NCI-H748 (cell line): ENCODE data around the gene PFDN1.
A peak's percentile ranks its signal among the peaks of the same experiment; 100 is the strongest.

ENCODE experiments used
- DNase-seq: peaks from one replicate; lab custom pipeline; 2025; ENCODE audit not compliant: unreplicated experiment; lab: John Stamatoyannopoulos, UW

The PFDN1 gene

GRCh38 chr5:140298183-140298601, 4.7 kb downstream of the PFDN1 start:
- no peak for DNase-seq

DNA sequence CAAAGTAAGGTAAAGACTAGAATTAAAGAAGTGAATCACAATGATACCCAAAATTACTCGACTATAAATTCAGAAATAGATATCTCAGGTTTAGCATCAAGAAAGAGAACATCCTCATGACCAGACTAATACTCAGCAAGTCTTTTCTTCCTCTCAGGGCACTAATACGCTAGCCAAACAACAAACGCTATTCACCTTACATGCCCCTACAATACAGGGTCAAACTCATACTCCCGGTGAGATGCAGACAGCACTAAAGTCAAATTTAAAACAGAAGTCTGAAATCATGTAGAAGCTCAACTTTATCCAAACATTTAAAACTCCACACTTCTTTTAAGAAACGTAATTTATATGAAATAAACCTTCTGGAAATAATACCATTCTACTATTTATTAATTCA, 5.6 kb downstream of the PFDN1 start:
- DNase-seq: no peak

GRCh38 chr5:140296289-140296688, 6.6 kb downstream of the PFDN1 start:
- DNase-seq: no peak

- peak; percentile 24 for DNase-seq
Observed at GRCh38 chr5:140295414-140295813, 7.5 kb downstream of the PFDN1 start.

- DNase-seq: no peak
Observed at GRCh38 chr5:140294753-140295152, 8.1 kb downstream of the PFDN1 start.

DNA sequence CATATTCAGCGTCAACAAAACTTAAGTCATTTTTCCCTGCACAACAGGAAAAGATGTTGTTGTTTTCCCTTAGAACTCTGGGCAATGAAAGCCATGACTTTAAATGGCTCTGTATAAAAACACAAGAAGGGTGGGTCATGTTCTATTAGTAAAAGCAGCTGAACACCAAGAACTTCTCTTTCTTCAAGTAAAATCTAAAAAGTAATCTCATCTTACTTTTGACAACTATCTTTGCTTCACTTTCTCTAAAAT, 9.1 kb downstream of the PFDN1 start:
- DNase-seq: no peak

GRCh38 chr5:140293091-140293848, 9.6 kb downstream of the PFDN1 start:
- DNase-seq: no peak

DNA sequence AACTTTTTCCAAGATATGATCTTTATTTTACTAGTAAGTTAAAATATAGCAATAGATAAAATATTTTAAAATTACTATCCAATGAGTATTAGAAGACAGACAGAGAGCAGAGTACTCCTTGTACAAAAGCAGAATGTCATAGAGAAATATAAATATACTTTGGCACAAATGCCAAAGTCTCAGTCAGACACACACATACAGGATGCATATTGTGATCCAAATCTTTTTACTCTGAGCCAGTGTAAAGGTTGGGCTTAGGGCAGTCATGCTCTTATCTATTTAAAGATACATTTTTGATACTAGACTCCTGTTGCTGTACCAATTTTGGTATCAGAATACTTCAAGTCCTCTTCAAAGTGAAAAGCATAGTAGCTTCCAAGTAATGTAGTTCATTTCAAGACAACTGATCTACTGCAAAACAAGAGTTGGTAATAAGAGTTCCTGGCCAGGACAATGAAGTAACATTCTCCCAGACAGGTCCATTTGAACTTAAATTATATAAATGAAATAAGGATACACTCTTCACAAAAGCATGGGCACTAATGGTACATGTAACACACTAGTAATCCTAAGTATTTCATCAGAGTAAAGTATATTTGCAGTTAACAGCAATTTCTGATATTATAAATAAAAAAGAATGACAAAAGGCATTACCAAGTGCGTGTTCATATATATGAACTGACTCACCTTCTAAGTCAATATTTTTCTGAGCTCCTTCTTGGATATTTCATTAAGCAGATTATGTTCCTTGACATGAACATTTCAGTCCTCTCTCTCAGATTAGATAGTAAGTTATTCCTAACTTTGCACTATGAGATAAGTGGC, 10.5 kb downstream of the PFDN1 start:
- no peak for DNase-seq

- DNase-seq: no peak
Observed at GRCh38 chr5:140287801-140288521, 14.9 kb downstream of the PFDN1 start.

DNA sequence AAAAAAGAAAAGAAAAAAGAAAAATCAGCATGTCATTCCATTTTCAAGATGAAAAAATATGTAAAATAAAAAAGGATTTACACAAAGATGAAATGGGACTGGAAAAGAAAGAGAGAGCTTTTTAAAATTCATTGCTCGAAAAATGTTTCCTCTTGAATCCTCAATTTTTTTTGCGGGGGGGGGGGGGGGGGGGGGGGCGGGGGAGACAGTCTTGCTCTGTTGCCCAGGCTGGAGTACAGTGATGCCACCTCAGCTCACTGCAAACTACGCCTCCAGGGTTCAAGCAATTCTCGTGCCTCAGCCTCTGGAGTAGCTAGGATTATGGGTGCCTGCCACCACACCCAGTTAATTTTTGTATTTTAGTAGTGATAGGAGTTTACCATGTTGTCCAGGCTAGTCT, 16.5 kb downstream of the PFDN1 start:
- DNase-seq: no peak

- DNase-seq: no peak
Observed at GRCh38 chr5:140284013-140284412, 18.9 kb downstream of the PFDN1 start.

- DNase-seq: no peak
Observed at GRCh38 chr5:140282266-140282665, 20.6 kb downstream of the PFDN1 start.

DNA sequence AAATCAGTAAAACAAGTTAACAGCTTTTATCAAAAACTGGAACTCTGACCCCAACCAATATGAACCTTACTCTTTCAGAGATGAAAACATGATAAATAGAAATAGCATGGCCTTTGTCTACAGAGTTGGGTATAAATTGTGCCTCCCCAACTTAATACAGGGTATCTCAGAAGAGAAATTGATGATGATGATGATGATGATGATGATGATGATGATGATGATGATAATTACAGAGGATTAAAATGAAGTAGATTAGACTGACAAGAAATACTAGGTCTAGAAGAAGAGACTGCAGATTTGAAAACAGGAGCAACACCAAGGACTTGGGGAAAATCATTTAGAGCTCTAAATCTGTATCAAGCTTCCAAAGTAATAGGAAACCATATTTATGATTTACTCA, 27.1 kb downstream of the PFDN1 start:
- no peak for DNase-seq

- no peak for DNase-seq
Observed at GRCh38 chr5:140273401-140273877, 29.5 kb downstream of the PFDN1 start.

DNA sequence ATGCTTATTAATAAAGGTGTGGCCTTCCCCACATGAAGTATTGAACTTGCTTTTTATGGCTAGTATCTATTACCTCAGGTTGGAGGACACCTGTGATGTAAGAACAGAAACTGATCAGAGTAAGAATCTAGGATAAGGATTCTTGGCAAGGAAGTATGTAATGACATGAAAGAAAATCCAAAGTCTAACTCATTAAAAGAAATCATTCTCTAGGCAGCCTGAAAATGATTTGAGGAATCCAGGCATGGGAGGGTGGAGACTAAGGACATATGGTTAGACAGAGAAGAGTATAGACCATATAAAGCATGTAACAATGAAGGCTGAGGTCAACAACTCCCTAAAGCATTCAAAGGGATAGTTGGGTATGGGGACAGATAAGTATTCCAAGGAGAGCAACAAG, 32.9 kb downstream of the PFDN1 start:
- no peak for DNase-seq

DNA sequence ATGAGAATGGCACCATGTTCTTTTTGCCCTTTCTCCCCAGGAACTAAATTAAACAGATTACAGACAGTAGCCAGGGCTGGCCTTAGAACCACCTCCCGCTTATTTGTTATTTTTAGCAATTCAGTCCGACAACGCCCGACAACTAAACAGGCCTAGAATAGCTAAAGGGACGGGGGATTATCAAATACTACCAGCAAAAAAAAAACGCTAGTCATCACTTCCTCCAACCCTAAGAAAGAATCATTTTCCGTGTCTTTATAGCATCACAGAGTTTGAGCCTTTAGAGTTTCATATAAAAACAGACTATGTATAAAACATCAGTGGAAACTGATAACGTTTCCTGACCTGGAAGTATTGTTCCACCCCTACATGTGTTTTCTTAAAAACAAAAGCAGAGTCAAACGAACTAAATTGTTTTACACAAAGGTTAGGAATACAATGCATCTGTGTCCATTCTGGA, 35.3 kb downstream of the PFDN1 start:
- no peak for DNase-seq

DNA sequence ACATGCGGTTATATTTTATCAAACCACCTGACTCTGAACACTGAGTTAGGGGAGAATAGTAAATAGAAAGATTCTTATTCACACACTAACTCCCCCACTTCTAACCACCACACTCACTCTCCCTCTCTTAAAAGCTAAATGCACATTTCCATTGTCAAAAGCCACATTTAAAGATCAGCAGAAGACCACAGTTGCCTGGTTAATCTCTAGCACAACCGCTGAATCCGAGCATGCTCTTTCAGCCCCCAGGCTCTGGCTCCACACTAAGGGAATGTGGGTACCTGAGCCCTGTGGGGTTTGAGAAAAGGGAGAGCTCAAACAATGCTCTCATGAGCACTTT, 35.7 kb downstream of the PFDN1 start:
- no peak for DNase-seq

DNA sequence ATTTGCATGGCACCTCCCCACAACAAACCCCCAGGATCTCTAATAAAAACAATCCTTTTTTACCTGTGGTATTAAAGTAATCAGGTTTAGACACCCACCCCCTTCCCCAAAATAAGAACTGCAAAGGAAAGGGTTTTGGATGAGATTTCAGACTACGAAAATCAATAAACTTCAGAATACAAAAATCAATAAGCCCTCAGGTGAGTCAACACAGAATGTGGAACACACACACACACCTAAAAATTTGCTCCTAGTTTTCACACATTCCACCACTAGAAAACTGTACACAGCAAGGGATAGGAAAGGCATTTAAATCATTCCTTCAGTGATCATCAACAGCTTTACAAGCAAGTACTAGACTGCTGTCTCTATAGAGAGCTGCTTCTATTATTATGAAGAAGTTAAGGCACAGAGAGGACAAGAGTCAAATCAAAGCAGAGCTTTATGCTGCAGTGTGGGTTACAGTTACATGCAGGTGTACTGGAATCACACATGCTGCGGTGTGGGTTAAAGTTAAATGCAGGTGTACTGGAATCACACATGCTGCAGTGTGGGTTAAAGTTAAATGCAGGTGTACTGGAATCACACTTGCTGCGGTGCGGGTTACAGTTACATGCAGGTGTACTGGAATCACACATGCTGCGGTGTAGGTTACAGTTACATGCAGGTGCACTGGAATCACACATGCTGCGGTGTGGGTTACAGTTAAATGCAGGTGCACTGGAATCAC, 36.3 kb downstream of the PFDN1 start:
- DNase-seq: no peak

- DNase-seq: no peak
Observed at GRCh38 chr5:140265845-140266244, 37.1 kb downstream of the PFDN1 start.

DNA sequence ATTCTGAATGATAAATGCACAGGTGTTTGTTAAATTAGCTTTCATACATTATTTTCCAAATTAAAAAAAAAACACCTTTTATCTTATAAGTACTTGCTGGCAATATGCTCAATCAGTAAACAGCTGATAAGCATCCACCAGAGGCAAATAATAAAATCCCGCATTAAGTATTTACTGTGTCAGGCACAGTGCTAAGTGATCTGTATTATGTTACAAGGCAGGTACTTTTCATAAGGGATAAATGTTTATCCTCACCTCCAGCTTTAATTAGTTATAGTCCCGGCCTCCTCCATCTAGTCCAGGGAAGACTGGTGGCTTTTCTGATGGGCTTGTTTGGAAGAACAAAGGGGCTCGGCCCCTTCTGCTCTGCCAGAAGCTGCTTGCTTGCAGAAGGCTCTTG, 40.1 kb downstream of the PFDN1 start:
- DNase-seq: peak; percentile 53

DNA sequence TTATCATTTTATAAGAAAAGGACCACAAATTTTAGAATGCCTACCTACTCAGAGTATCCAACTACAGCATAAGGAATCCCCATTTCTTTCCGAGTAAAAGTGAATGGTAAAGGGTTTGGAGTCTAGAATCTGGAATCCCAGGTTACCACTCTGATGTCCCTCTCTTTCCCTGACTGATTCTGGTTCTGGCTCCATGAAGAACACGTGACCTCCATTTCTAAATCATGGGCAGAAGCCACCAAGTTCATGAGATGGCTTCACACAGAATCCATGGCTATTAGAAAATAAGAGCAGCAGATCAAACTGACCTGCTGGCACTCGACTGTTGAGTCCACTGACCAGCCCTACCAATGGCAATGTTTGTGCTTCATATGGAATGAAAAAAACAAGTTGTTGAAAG, 40.7 kb downstream of the PFDN1 start:
- DNase-seq: no peak
